Psoas muscle (tissue), 8 donors: ENCODE measurements around the gene NAT14. TPM values are rescaled to one million over a fixed set of nuclear protein-coding genes. Genes with fewer than 3 reads are reported as not detected.

Experiments
- ATAC-seq, 4 donors: fragments of 200-7000 bp; cut with Tn5 transposase; one replicate each; pipeline ENCODE4 v1.9.1; 2020; ENCODE audit warnings: moderate library complexity in 3 of 4, mild to moderate bottlenecking in 2 of 4
- DNase-seq, 2 donors: peaks; one replicate each; pipeline ENCODE4 v3.0.0-alpha.2; 2020
- H3K27ac ChIP-seq: fragments of 200-600 bp; one replicate; pipeline ENCODE4 v1.8.0; 2022
- H3K27me3 ChIP-seq, 3 donors: fragments of 200-600 bp in 1 of 3; one replicate each; pipeline versions ENCODE4 v1.6.1 to v1.8.0; 2013 to 2022; ENCODE audit warnings: low read length in 2 of 3, mild to moderate bottlenecking in 2 of 3, moderate library complexity in 1 of 3; ENCODE audit not compliant: insufficient read depth in 3 of 3
- H3K36me3 ChIP-seq, 2 donors: fragments of 200-600 bp in 1 of 2; one replicate each; pipeline versions ENCODE4 v1.6.1 to v1.8.0; 2013 to 2022; ENCODE audit warnings: low read depth in 1 of 2, mild to moderate bottlenecking in 1 of 2, moderate library complexity in 1 of 2; ENCODE audit not compliant: insufficient read depth in 1 of 2
- H3K4me1 ChIP-seq: fragments of 200-600 bp; one replicate; pipeline ENCODE4 v1.8.0; 2022
- H3K4me3 ChIP-seq: fragments of 200-600 bp; one replicate; pipeline ENCODE4 v1.8.0; 2022; ENCODE audit warnings: mild to moderate bottlenecking
- H3K9me3 ChIP-seq: fragments of 200-600 bp; one replicate; pipeline ENCODE4 v1.8.0; 2022
- CTCF ChIP-seq: fragments of 200-600 bp; IDR thresholded peaks from one replicate; pipeline ENCODE4 v1.8.0; 2022; ENCODE audit warnings: antibody characterized with exemption
- WGBS, 3 donors: extraction: QIAGEN DNeasy Blood & Tissue Kit; methylation state at CpG; one replicate each; pipeline versions ENCODE4 v1.1.6 to v1.1.7; 2013; 5-methylcytosine and 5-hydroxymethylcytosine counted together
- intact Hi-C, 2 donors: fragments of 100-400 bp; cut with DNase I; formaldehyde crosslinking; loops; one replicate each; pipeline versions ENCODE4 v1.11.0 to v1.14.2; 2022
- polyA plus RNA-seq, 3 donors: library from polyadenylated mRNA; stranded (reverse); fragments of 200-250 nt; gene quantifications; one replicate each; pipeline ENCODE4 v1.2.3, GENCODE V29; 2013
- total RNA-seq, 4 donors: library from RNA; stranded (reverse); fragmentation: NEBNext Ultra II Directional in 2 of 4; extraction: Animal tissue kit (Norgen Biotek cat#: 25700) in 2 of 4; gene quantifications; one replicate each; pipeline versions ENCODE4 v1.2.1 to v1.2.4, GENCODE V29; 2021 to 2023
- donor health status: healthy with polysubstance abuse.
- donor health status: DM: no; HTN: no; CAD: no; lungs with moderate emphysema.
- donor health status: Bipolar disorder and iron deficiency.
- donor health status: healthy.
- donor health status: DM: yes; HTN: yes; CAD: no.
- donor health status: DM: no; HTN: no; CAD: no.
- donor health status: DM: no; HTN: no; CAD: no.
- donor health status: DM: yes; HTN: yes; CAD: no.

Gene NAT14
- total and polyA plus RNA-seq, 7 donors = 2.0 to 6.3 (median 3.6) TPM

- H3K4me3 ChIP-seq = no peak overlapping the region
- H3K4me1 ChIP-seq = peaks cover 26% of the 10 kb centered on the region
- WGBS, 3 donors = 68 to 82% (median 79%) methylated on average over 14 to 15 of the region's 15 CpGs
- no peaks in the 10 kb centered on the region for H3K27me3 ChIP-seq
- DNase-seq (no peak), ATAC-seq (no peak)
- H3K9me3 ChIP-seq = no peaks in the 10 kb centered on the region
- intact Hi-C loops = no loop called here
- no peak overlapping the region for H3K27ac ChIP-seq
- TF ChIP-seq CTCF = no peak
- H3K36me3 ChIP-seq = peaks cover 0 to 18% of the 10 kb centered on the region in 2 donors
Measured at GRCh38 chr19:55479451-55480230, 5.3 kb upstream of the NAT14 start.

GRCh38 chr19:55481148-55481793 is 3.7 kb upstream of the NAT14 start:
- no peak overlapping the region for H3K27ac ChIP-seq
- no peak overlapping the region for H3K4me3 ChIP-seq
- peaks cover 0 to 2% (median 0%) of the 10 kb centered on the region in 3 donors for H3K27me3 ChIP-seq
- DNase-seq (no peak), ATAC-seq (no peak)
- peaks cover 0 to 18% of the 10 kb centered on the region in 2 donors for H3K36me3 ChIP-seq
- 94% methylated on average over 47 to 52 of the region's 52 CpGs for WGBS, 3 donors
- no peaks in the 10 kb centered on the region for H3K9me3 ChIP-seq
- H3K4me1 ChIP-seq = peaks cover 21% of the 10 kb centered on the region
- TF ChIP-seq CTCF = no peak
- intact Hi-C loops = no loop called here

GRCh38 chr19:55481794-55482155 is 3.2 kb upstream of the NAT14 start:
- Histone ChIP-seq H3K27me3 (peaks cover 0 to 6% (median 0%) of the 10 kb centered on the region in 3 donors), H3K4me1 (peaks cover 21% of the 10 kb centered on the region), H3K9me3 (no peaks in the 10 kb centered on the region), H3K27ac (no peak overlapping the region), H3K36me3 (peaks cover 0 to 18% of the 10 kb centered on the region in 2 donors), H3K4me3 (no peak overlapping the region)
- TF ChIP-seq CTCF = no peak
- WGBS, 3 donors = 70 to 78% (median 75%) methylated on average over 23 to 40 of the region's 40 CpGs
- intact Hi-C loops = no loop called here
- DNase-seq = no peak
- no peak for ATAC-seq

GRCh38 chr19:55482156-55482961 is 2.6 kb upstream of the NAT14 start:
- peaks cover 0 to 6% (median 0%) of the 10 kb centered on the region in 3 donors for H3K27me3 ChIP-seq
- H3K4me1 ChIP-seq = peaks cover 20% of the 10 kb centered on the region
- intact Hi-C loops = no loop called here
- DNase-seq (no peak), ATAC-seq (no peak)
- WGBS, 3 donors = 87 to 91% (median 88%) methylated on average over 68 to 83 of the region's 83 CpGs
- no peak for TF ChIP-seq CTCF
- H3K4me3 ChIP-seq = no peak overlapping the region
- peaks cover 0 to 18% of the 10 kb centered on the region in 2 donors for H3K36me3 ChIP-seq
- H3K27ac ChIP-seq = no peak overlapping the region
- H3K9me3 ChIP-seq = no peaks in the 10 kb centered on the region
